Measurements from ENCODE around the gene KANSL3. TPM values are rescaled to one million over a fixed set of nuclear protein-coding genes. Genes with fewer than 3 reads are reported as not detected.

Gene KANSL3
- total and polyA plus RNA-seq, 4 experiments from 2014 or later: 13.3 to 69.7 (median 40.2) TPM

GRCh38 chr2:96591494-96591893 lies 46.6 kb downstream of the KANSL3 start:
- ChIA-PET POLR2A (ENCODE audit: partially characterized antibody) (no interaction called here), CTCF (ENCODE audit: partially characterized antibody) (interaction anchor here (0.9 kb wide), 1 partner anchor 12 kb away, joined by 3 read pairs; no protein-coding TSS in a partner anchor)
- H3K27me3 ChIP-seq (ENCODE audit: insufficient read depth, low read length): no peaks in the 10 kb centered on the region
- Mint-ChIP-seq H3K27me3 (no peaks in the 10 kb centered on the region), H3K36me3 (peaks cover 26 to 42% of the 10 kb centered on the region in 2 donors), H3K9me3 (no peaks in the 10 kb centered on the region), H3K4me3 (no peak overlapping the region), H3K27ac (peak overlapping the region in 5 of 7 donors; percentile 1 to 58 (median 12)), H3K4me1 (peaks cover 40 to 53% (median 44%) of the 10 kb centered on the region in 4 donors)
- peaks cover 12% of the 10 kb centered on the region for H3K36me3 ChIP-seq (ENCODE audit: insufficient read depth, low read length)
- intact Hi-C loops (cut with micrococcal nuclease): no loop called here
- no peak overlapping the region for H3K27ac ChIP-seq (ENCODE audit: low read depth, low read length)
- no peak overlapping the region for H3K4me3 ChIP-seq (ENCODE audit: low read length in 2 of 2)
- peaks cover 40% of the 10 kb centered on the region for H3K4me1 ChIP-seq (ENCODE audit: insufficient read depth, low read length)
- DNase-seq: no peak
- no peaks in the 10 kb centered on the region for H3K9me3 ChIP-seq (ENCODE audit: control insufficient read depth in 1 of 2, low read length in 2 of 2)

- Mint-ChIP-seq H3K4me3 (no peak overlapping the region), H3K4me1 (peaks cover 40 to 53% (median 44%) of the 10 kb centered on the region in 4 donors), H3K27me3 (no peaks in the 10 kb centered on the region), H3K9me3 (no peaks in the 10 kb centered on the region), H3K36me3 (peaks cover 26 to 42% of the 10 kb centered on the region in 2 donors), H3K27ac (peak overlapping the region in 6 of 7 donors; percentile 1 to 58 (median 22))
- CTCF ChIA-PET (ENCODE audit: partially characterized antibody): interaction anchor here (0.9 kb wide), 1 partner anchor 12 kb away, joined by 3 read pairs; no protein-coding TSS in a partner anchor
- no peak for DNase-seq
- Histone ChIP-seq H3K9me3 (ENCODE audit: control insufficient read depth in 1 of 2, low read length in 2 of 2) (no peaks in the 10 kb centered on the region), H3K27me3 (ENCODE audit: insufficient read depth, low read length) (no peaks in the 10 kb centered on the region), H3K4me3 (ENCODE audit: low read length in 2 of 2) (no peak overlapping the region), H3K36me3 (ENCODE audit: insufficient read depth, low read length) (peaks cover 12% of the 10 kb centered on the region), H3K4me1 (ENCODE audit: insufficient read depth, low read length) (peaks cover 40% of the 10 kb centered on the region), H3K27ac (ENCODE audit: low read depth, low read length) (no peak overlapping the region)
- POLR2A ChIA-PET (ENCODE audit: partially characterized antibody): no interaction called here
- intact Hi-C loops (cut with micrococcal nuclease): no loop called here
These were observed 47.1 kb downstream of the KANSL3 start for GRCh38 chr2:96591054-96591453.

- intact Hi-C loops (cut with micrococcal nuclease): no loop called here
- Mint-ChIP-seq H3K36me3 (peaks cover 12 to 24% of the 10 kb centered on the region in 2 donors), H3K4me1 (peaks cover 9 to 26% (median 17%) of the 10 kb centered on the region in 4 donors), H3K27ac (peak overlapping the region in 3 of 7 donors; percentile 9 to 49 (median 34)), H3K9me3 (no peaks in the 10 kb centered on the region), H3K27me3 (no peaks in the 10 kb centered on the region), H3K4me3 (no peak overlapping the region)
- Histone ChIP-seq H3K27ac (ENCODE audit: low read depth, low read length) (no peak overlapping the region), H3K36me3 (ENCODE audit: insufficient read depth, low read length) (no peaks in the 10 kb centered on the region), H3K4me1 (ENCODE audit: insufficient read depth, low read length) (peaks cover 9% of the 10 kb centered on the region), H3K27me3 (ENCODE audit: insufficient read depth, low read length) (no peaks in the 10 kb centered on the region), H3K4me3 (ENCODE audit: low read length in 2 of 2) (no peak overlapping the region), H3K9me3 (ENCODE audit: control insufficient read depth in 1 of 2, low read length in 2 of 2) (no peaks in the 10 kb centered on the region)
- CTCF ChIA-PET (ENCODE audit: partially characterized antibody): no interaction called here
- DNase-seq: no peak
- POLR2A ChIA-PET (ENCODE audit: partially characterized antibody): no interaction called here
These were observed 50.3 kb downstream of the KANSL3 start for GRCh38 chr2:96587843-96588242.

- H3K9me3 Mint-ChIP-seq: no peaks in the 10 kb centered on the region
- POLR2A ChIA-PET (ENCODE audit: partially characterized antibody): no interaction called here
- no peaks in the 10 kb centered on the region for H3K27me3 Mint-ChIP-seq
- intact Hi-C loops (cut with micrococcal nuclease): no loop called here
- H3K36me3 Mint-ChIP-seq: peaks cover 8 to 12% of the 10 kb centered on the region in 2 donors
- Histone ChIP-seq H3K9me3 (ENCODE audit: control insufficient read depth in 1 of 2, low read length in 2 of 2) (no peaks in the 10 kb centered on the region), H3K27me3 (ENCODE audit: insufficient read depth, low read length) (no peaks in the 10 kb centered on the region), H3K4me3 (ENCODE audit: low read length in 2 of 2) (no peak overlapping the region), H3K4me1 (ENCODE audit: insufficient read depth, low read length) (no peaks in the 10 kb centered on the region), H3K36me3 (ENCODE audit: insufficient read depth, low read length) (no peaks in the 10 kb centered on the region), H3K27ac (ENCODE audit: low read depth, low read length) (no peak overlapping the region)
- H3K27ac Mint-ChIP-seq: no peak overlapping the region
- CTCF ChIA-PET (ENCODE audit: partially characterized antibody): no interaction called here
- H3K4me1 Mint-ChIP-seq: peaks cover 0 to 11% (median 6%) of the 10 kb centered on the region in 4 donors
- no peak for DNase-seq
- no peak overlapping the region for H3K4me3 Mint-ChIP-seq
These were observed 54.1 kb downstream of the KANSL3 start for GRCh38 chr2:96584017-96584416.

GRCh38 chr2:96580771-96581170 lies 57.3 kb downstream of the KANSL3 start:
- CTCF ChIA-PET (ENCODE audit: partially characterized antibody): no interaction called here
- Mint-ChIP-seq H3K27me3 (no peaks in the 10 kb centered on the region), H3K9me3 (no peaks in the 10 kb centered on the region), H3K4me3 (no peak overlapping the region), H3K36me3 (peaks cover 0 to 7% of the 10 kb centered on the region in 2 donors), H3K27ac (no peak overlapping the region), H3K4me1 (peaks cover 0 to 2% (median 0%) of the 10 kb centered on the region in 4 donors)
- Histone ChIP-seq H3K36me3 (ENCODE audit: insufficient read depth, low read length) (no peaks in the 10 kb centered on the region), H3K4me3 (ENCODE audit: low read length in 2 of 2) (no peak overlapping the region), H3K27ac (ENCODE audit: low read depth, low read length) (no peak overlapping the region), H3K27me3 (ENCODE audit: insufficient read depth, low read length) (no peaks in the 10 kb centered on the region), H3K4me1 (ENCODE audit: insufficient read depth, low read length) (no peaks in the 10 kb centered on the region), H3K9me3 (ENCODE audit: control insufficient read depth in 1 of 2, low read length in 2 of 2) (no peaks in the 10 kb centered on the region)
- POLR2A ChIA-PET (ENCODE audit: partially characterized antibody): no interaction called here
- DNase-seq: no peak
- intact Hi-C loops (cut with micrococcal nuclease): no loop called here

GRCh38 chr2:96579422-96579821 lies 58.7 kb downstream of the KANSL3 start:
- Histone ChIP-seq H3K27ac (ENCODE audit: low read depth, low read length) (no peak overlapping the region), H3K36me3 (ENCODE audit: insufficient read depth, low read length) (no peaks in the 10 kb centered on the region), H3K4me1 (ENCODE audit: insufficient read depth, low read length) (no peaks in the 10 kb centered on the region), H3K9me3 (ENCODE audit: control insufficient read depth in 1 of 2, low read length in 2 of 2) (no peaks in the 10 kb centered on the region), H3K27me3 (ENCODE audit: insufficient read depth, low read length) (no peaks in the 10 kb centered on the region), H3K4me3 (ENCODE audit: low read length in 2 of 2) (no peak overlapping the region)
- no peaks in the 10 kb centered on the region for H3K27me3 Mint-ChIP-seq
- no peak overlapping the region for H3K4me3 Mint-ChIP-seq
- H3K4me1 Mint-ChIP-seq: no peaks in the 10 kb centered on the region
- intact Hi-C loops (cut with micrococcal nuclease): no loop called here
- no peak overlapping the region for H3K27ac Mint-ChIP-seq
- ChIA-PET POLR2A (ENCODE audit: partially characterized antibody) (no interaction called here), CTCF (ENCODE audit: partially characterized antibody) (interaction anchor here (1.2 kb wide), 2 partner anchors 12 to 15 kb away, joined by 3 read pairs; no protein-coding TSS in a partner anchor)
- peaks cover 0 to under 1% of the 10 kb centered on the region in 2 donors for H3K36me3 Mint-ChIP-seq
- DNase-seq: no peak
- no peaks in the 10 kb centered on the region for H3K9me3 Mint-ChIP-seq

GRCh38 chr2:96578731-96579130 lies 59.4 kb downstream of the KANSL3 start:
- Mint-ChIP-seq H3K27me3 (no peaks in the 10 kb centered on the region), H3K27ac (no peak overlapping the region), H3K36me3 (no peaks in the 10 kb centered on the region), H3K4me1 (no peaks in the 10 kb centered on the region), H3K4me3 (no peak overlapping the region), H3K9me3 (no peaks in the 10 kb centered on the region)
- Histone ChIP-seq H3K9me3 (ENCODE audit: control insufficient read depth in 1 of 2, low read length in 2 of 2) (no peaks in the 10 kb centered on the region), H3K27me3 (ENCODE audit: insufficient read depth, low read length) (no peaks in the 10 kb centered on the region), H3K4me1 (ENCODE audit: insufficient read depth, low read length) (no peaks in the 10 kb centered on the region), H3K4me3 (ENCODE audit: low read length in 2 of 2) (no peak overlapping the region), H3K36me3 (ENCODE audit: insufficient read depth, low read length) (no peaks in the 10 kb centered on the region), H3K27ac (ENCODE audit: low read depth, low read length) (no peak overlapping the region)
- ChIA-PET CTCF (ENCODE audit: partially characterized antibody) (interaction anchor here (1.2 kb wide), 1 partner anchor 12 kb away, joined by 3 read pairs; no protein-coding TSS in a partner anchor), POLR2A (ENCODE audit: partially characterized antibody) (no interaction called here)
- no peak for DNase-seq
- intact Hi-C loops (cut with micrococcal nuclease): no loop called here

Data from CD4-positive, alpha-beta memory T cell (primary cell).